Diencephalon (tissue), 1 donor: ENCODE data around the gene USH1C. TPM values are rescaled to one million over a fixed set of nuclear protein-coding genes. Genes with fewer than 3 reads are reported as not detected.

Experiments used
- total RNA-seq: library from RNA; depleted of rRNA; stranded (reverse); fragments of >200 nt; gene quantifications from one replicate; pipeline ENCODE4 v1.2.3, GENCODE V29; 2014

The USH1C gene
- total RNA-seq = 0.92 TPM

DNA sequence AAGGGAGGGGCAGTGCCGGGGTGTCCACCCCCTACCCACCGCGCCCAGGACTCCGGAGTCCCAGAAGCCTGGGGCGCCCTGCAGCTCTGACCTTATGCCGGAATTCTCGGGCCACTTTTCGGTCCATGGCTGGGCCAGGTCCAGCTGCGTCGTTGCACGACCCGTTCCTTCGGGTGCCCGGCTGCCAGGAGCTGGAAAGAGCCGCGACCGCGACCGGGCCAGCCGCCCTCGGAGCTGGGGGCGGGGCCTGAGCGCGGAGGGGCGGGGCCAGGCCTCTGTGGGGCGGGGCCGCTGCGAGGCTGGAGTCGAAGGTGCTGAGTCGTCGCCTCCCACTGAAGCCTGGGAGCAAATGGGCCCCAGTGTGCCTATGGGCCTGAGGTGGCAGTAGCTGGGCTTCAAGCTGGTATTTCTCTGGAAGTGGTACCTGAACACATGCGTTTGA is at the start of gene USH1C:
Gene USH1C (minus strand): TSS at position 236 of the 442 bp plus-strand sequence. CDS start 109 bp downstream, at position 127.

DNA sequence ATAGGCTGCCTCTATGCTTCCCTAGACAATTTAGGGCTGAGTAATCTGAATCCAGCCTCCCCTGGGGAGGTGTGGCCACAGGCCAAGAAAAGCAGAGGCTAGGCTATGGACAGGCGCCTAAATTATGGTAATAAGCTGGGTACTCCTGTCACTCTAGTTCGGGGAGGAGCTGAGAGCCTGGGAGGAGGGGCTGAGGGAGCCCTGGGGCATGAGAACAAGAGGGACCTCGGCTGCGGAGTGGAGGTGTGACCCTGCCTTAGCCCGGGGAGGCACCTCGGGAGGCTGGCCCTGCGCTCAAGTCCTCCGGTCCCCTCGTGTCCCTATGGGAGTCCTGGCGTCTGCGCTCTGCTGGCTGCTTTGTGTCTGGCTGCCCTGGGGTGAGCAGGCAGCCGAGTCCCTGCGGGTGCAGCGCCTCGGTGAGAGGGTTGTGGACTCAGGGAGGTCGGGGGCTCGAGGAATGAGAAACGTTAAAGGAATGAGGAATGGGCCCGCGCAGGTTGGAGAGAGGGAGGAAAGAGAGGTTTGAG is 2.9 kb upstream of the USH1C start, which contains the start of gene OTOG:
Gene OTOG (plus strand): TSS at position 209 of the 527 bp plus-strand sequence. CDS start 114 bp downstream, at position 323.

DNA sequence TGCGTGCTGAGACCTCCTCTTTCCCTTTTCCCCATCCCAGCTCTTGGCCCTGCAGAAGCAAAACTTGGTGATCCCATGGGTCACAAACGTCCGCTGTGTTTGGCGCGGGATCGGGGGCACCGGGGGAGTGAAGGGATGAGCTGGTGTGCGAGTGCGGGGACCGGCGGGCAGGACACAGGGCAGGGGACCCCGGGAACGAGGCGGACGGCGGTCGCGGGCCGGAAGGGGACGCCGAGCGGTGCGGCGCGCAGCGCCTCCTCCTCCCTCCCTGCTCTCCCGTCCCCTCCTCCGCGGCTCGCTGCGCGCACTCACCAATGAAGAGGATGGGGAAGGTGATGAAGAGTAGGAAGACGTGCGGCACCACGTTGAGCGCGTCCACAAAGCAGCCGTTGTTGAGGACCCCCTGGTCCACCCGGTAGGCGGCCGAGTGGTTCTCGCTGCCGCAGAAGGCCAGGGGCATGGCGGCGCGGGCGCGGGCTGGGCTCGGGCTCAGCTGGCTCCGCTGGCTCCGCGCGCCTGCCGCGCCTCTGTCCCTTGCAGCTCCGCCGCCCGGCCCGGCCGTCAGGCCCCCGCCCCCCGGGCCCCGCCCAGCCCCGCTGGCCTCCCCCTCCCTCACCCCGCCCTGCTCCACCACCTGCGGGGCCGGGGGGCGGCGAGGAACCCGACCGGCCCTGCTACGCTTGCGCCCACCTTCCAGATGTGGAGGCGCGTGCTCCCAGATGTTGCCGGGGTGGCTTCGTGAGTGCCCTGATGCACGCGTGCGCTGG is 67.7 kb downstream of the USH1C start, which contains the start of gene ABCC8:
Gene ABCC8 (minus strand): TSS at position 529 of the 767 bp plus-strand sequence. CDS start 69 bp downstream, at position 460.

Other genes starting within 250 kb of the USH1C start
- 17.1 TPM for gene NCR3LG1, start 192.6 kb downstream of the USH1C start, total RNA-seq
- gene KCNJ11, start 155.8 kb downstream of the USH1C start, total RNA-seq = 14.5 TPM
- gene ABCC8, start 67.6 kb downstream of the USH1C start, total RNA-seq = 15.7 TPM
- gene OTOG, start 2.8 kb upstream of the USH1C start, total RNA-seq = 0.23 TPM
- not detected for gene MYOD1, start 175.2 kb upstream of the USH1C start, total RNA-seq
- gene KCNC1, start 190.4 kb upstream of the USH1C start, total RNA-seq = 12.7 TPM